SJSA1 (cell line): ENCODE data around the gene GPR108. TPM values are rescaled to one million over a fixed set of nuclear protein-coding genes. Genes with fewer than 3 reads are reported as not detected.
"Not testable (repeated sequence)": the region's sequence is repeated elsewhere in the genome, so short reads cannot be mapped to it uniquely, and the experiment has no call there.

Source experiments
- DNase-seq, 2 experiments: peaks; one replicate each; pipeline ENCODE4 v3.0.0-alpha.2; 2015 to 2020; ENCODE audit warnings: low spot score in 2 of 2, low read depth in 1 of 2
- H3K27ac ChIP-seq: fragments of 250-450 bp; sonication (Bioruptor Pico); 2 replicates; pipeline ENCODE4 v1.5.1; 2020; ENCODE audit warnings: mild to moderate bottlenecking, moderate library complexity
- H3K27me3 ChIP-seq: fragments of 250-450 bp; sonication (Bioruptor Pico); replicated peaks from 2 replicates; pipeline ENCODE4 v1.5.1; 2020; ENCODE audit warnings: mild to moderate bottlenecking, moderate library complexity
- H3K36me3 ChIP-seq: fragments of 250-450 bp; sonication (Bioruptor Pico); 2 replicates; pipeline ENCODE4 v1.5.1; 2020; ENCODE audit warnings: mild to moderate bottlenecking
- H3K4me1 ChIP-seq: fragments of 250-450 bp; sonication (Bioruptor Pico); replicated peaks from 2 replicates; pipeline ENCODE4 v1.6.1; 2021; ENCODE audit warnings: mild to moderate bottlenecking
- H3K4me3 ChIP-seq: fragments of 250-450 bp; sonication (Bioruptor Pico); 2 replicates; pipeline ENCODE4 v1.5.1; 2020; ENCODE audit warnings: mild to moderate bottlenecking
- H3K9me3 ChIP-seq: fragments of 250-450 bp; sonication (Bioruptor Pico); replicated peaks from 2 replicates; pipeline ENCODE4 v1.5.1; 2020; ENCODE audit warnings: mild to moderate bottlenecking
- total RNA-seq: library from RNA; depleted of rRNA; stranded (reverse); fragments of >200 nt; shearing (Covaris generic); gene quantifications from 2 replicates; pipeline ENCODE4 v1.2.3, GENCODE V29; 2014

Gene GPR108
- total RNA-seq, 1 experiment from 2014 or later, result 38.2 TPM

- DNase-seq, result no peak
- Histone ChIP-seq H3K27me3 (no peaks in the 10 kb centered on the region; the same call in 1 of the 2 replicates), H3K27ac (no peak overlapping the region), H3K4me3 (no peak overlapping the region), H3K4me1 (no peaks in the 10 kb centered on the region), H3K9me3 (0 out of 2 replicates have a peak, but pooled peaks cover 3% of the 10 kb centered on the region), H3K36me3 (no peaks in the 10 kb centered on the region)
Observed at GRCh38 chr19:6717441-6717971, 19.9 kb downstream of the GPR108 start.

GRCh38 chr19:6717036-6717435 is 20.3 kb downstream of the GPR108 start:
- Histone ChIP-seq H3K4me3 (no peak overlapping the region), H3K4me1 (no peaks in the 10 kb centered on the region), H3K27me3 (no peaks in the 10 kb centered on the region; the same call in 1 of the 2 replicates), H3K36me3 (no peaks in the 10 kb centered on the region), H3K27ac (no peak overlapping the region), H3K9me3 (0 out of 2 replicates have a peak, but pooled peaks cover 3% of the 10 kb centered on the region)
- no peak for DNase-seq

GRCh38 chr19:6716610-6716970 is 20.8 kb downstream of the GPR108 start:
- H3K36me3 ChIP-seq, result no peaks in the 10 kb centered on the region
- no peak overlapping the region for H3K4me3 ChIP-seq
- no peak overlapping the region for H3K27ac ChIP-seq
- 0 out of 2 replicates have a peak, but pooled peaks cover 3% of the 10 kb centered on the region for H3K9me3 ChIP-seq
- H3K27me3 ChIP-seq, result no peaks in the 10 kb centered on the region; the same call in 1 of the 2 replicates
- H3K4me1 ChIP-seq, result no peaks in the 10 kb centered on the region
- DNase-seq, result no peak

- H3K4me3 ChIP-seq, result no peak overlapping the region
- no peaks in the 10 kb centered on the region for H3K36me3 ChIP-seq
- H3K27me3 ChIP-seq, result peaks cover 9% of the 10 kb centered on the region; the same call in 1 of the 2 replicates
- no peak overlapping the region for H3K27ac ChIP-seq
- H3K4me1 ChIP-seq, result no peaks in the 10 kb centered on the region
- H3K9me3 ChIP-seq, result 0 out of 2 replicates have a peak, but pooled peaks cover 3% of the 10 kb centered on the region
- no peak for DNase-seq
Observed at GRCh38 chr19:6714749-6715555, 22.4 kb downstream of the GPR108 start.

- Histone ChIP-seq H3K27me3 (peaks cover 9% of the 10 kb centered on the region; the same call in 1 of the 2 replicates), H3K36me3 (no peaks in the 10 kb centered on the region), H3K27ac (no peak overlapping the region), H3K9me3 (0 out of 2 replicates have a peak, but pooled peaks cover 3% of the 10 kb centered on the region), H3K4me3 (no peak overlapping the region), H3K4me1 (no peaks in the 10 kb centered on the region)
- no peak for DNase-seq
Observed at GRCh38 chr19:6713773-6714692, 23.3 kb downstream of the GPR108 start.

- Histone ChIP-seq H3K9me3 (0 out of 2 replicates have a peak, but pooled peaks cover 3% of the 10 kb centered on the region), H3K36me3 (no peaks in the 10 kb centered on the region), H3K4me1 (no peaks in the 10 kb centered on the region), H3K27me3 (peaks cover 9% of the 10 kb centered on the region; the same call in 1 of the 2 replicates), H3K27ac (no peak overlapping the region), H3K4me3 (no peak overlapping the region)
- DNase-seq, result no peak
Observed at GRCh38 chr19:6712692-6713670, 24.4 kb downstream of the GPR108 start.

GRCh38 chr19:6712231-6712630 is 25.1 kb downstream of the GPR108 start:
- no peaks in the 10 kb centered on the region for H3K4me1 ChIP-seq
- no peaks in the 10 kb centered on the region for H3K9me3 ChIP-seq
- no peak for DNase-seq
- H3K4me3 ChIP-seq, result no peak overlapping the region
- peaks cover 9% of the 10 kb centered on the region; the same call in 1 of the 2 replicates for H3K27me3 ChIP-seq
- no peaks in the 10 kb centered on the region for H3K36me3 ChIP-seq
- H3K27ac ChIP-seq, result no peak overlapping the region

GRCh38 chr19:6711605-6712004 is 25.8 kb downstream of the GPR108 start:
- Histone ChIP-seq H3K9me3 (no peaks in the 10 kb centered on the region), H3K4me3 (no peak overlapping the region), H3K27ac (no peak overlapping the region), H3K27me3 (peaks cover 9% of the 10 kb centered on the region; the same call in 1 of the 2 replicates), H3K4me1 (no peaks in the 10 kb centered on the region), H3K36me3 (no peaks in the 10 kb centered on the region)
- DNase-seq, result no peak

GRCh38 chr19:6711078-6711361 is 26.4 kb downstream of the GPR108 start:
- Histone ChIP-seq H3K27ac (no peak overlapping the region), H3K9me3 (no peaks in the 10 kb centered on the region), H3K36me3 (no peaks in the 10 kb centered on the region), H3K27me3 (peaks cover 9% of the 10 kb centered on the region; the same call in 1 of the 2 replicates), H3K4me1 (no peaks in the 10 kb centered on the region), H3K4me3 (no peak overlapping the region)
- DNase-seq, result no peak

GRCh38 chr19:6710273-6711077 is 26.9 kb downstream of the GPR108 start:
- no peak overlapping the region for H3K27ac ChIP-seq
- peaks cover 9% of the 10 kb centered on the region; the same call in 1 of the 2 replicates for H3K27me3 ChIP-seq
- no peaks in the 10 kb centered on the region for H3K4me1 ChIP-seq
- no peak overlapping the region for H3K4me3 ChIP-seq
- no peaks in the 10 kb centered on the region for H3K9me3 ChIP-seq
- no peak for DNase-seq
- H3K36me3 ChIP-seq, result no peaks in the 10 kb centered on the region

GRCh38 chr19:6709549-6709948 is 27.8 kb downstream of the GPR108 start:
- H3K27me3 ChIP-seq, result peaks cover 9% of the 10 kb centered on the region; the same call in 1 of the 2 replicates
- no peak overlapping the region for H3K27ac ChIP-seq
- H3K36me3 ChIP-seq, result no peaks in the 10 kb centered on the region
- DNase-seq, result no peak
- H3K4me1 ChIP-seq, result no peaks in the 10 kb centered on the region
- H3K4me3 ChIP-seq, result no peak overlapping the region
- no peaks in the 10 kb centered on the region for H3K9me3 ChIP-seq

GRCh38 chr19:6708913-6709312 is 28.5 kb downstream of the GPR108 start:
- not testable (repeated sequence) for H3K27ac ChIP-seq, DNase-seq, H3K4me3 ChIP-seq, H3K4me1 ChIP-seq, H3K27me3 ChIP-seq, H3K9me3 ChIP-seq, H3K36me3 ChIP-seq
